Measurements from ENCODE around the gene KRT14. TPM values are rescaled to one million over a fixed set of nuclear protein-coding genes. Genes with fewer than 3 reads are reported as not detected.
"Not testable (repeated sequence)": the region's sequence is repeated elsewhere in the genome, so short reads cannot be mapped to it uniquely, and the experiment has no call there.

KRT14 gene
- total RNA-seq = not detected in 2 replicates
- polyA plus RNA-seq (2012) = not detected

DNA sequence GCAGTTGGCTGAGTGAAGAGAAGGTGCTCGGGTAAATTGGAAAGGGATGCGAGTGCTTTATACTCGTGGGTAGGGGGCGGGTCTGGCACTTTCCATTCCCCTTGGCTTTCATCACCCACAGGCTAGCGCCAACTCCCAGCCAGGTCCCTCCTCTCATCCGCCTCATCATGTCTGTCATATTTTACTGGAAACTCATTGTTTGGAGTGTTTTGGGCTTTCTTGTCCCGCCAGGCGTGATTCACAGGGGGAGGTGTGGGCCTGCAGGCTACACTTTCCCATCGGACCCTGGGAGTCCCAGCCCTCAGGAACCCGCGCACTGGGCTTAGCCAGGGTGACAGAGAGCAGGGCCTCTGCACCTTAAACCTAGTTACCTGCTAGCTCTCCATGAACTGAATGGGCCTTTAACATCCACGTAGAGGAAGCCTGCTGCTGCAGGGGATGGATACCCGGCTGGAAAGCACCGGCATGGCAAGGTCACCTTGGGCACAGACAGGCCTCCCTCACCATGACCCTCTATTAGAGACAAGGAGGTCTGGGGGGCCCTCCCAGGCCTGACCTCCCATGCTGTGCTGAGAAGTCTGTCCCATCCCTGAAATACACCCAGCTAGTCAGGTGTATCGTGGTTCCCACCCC lies at the start of gene KRT14:
Gene KRT14, minus strand, starts transcription at position 33 of the 633 bp plus-strand sequence. CDS start 61 bp downstream, outside the sequence.
- no peak for DNase-seq (ENCODE audit: low read depth)

DNA sequence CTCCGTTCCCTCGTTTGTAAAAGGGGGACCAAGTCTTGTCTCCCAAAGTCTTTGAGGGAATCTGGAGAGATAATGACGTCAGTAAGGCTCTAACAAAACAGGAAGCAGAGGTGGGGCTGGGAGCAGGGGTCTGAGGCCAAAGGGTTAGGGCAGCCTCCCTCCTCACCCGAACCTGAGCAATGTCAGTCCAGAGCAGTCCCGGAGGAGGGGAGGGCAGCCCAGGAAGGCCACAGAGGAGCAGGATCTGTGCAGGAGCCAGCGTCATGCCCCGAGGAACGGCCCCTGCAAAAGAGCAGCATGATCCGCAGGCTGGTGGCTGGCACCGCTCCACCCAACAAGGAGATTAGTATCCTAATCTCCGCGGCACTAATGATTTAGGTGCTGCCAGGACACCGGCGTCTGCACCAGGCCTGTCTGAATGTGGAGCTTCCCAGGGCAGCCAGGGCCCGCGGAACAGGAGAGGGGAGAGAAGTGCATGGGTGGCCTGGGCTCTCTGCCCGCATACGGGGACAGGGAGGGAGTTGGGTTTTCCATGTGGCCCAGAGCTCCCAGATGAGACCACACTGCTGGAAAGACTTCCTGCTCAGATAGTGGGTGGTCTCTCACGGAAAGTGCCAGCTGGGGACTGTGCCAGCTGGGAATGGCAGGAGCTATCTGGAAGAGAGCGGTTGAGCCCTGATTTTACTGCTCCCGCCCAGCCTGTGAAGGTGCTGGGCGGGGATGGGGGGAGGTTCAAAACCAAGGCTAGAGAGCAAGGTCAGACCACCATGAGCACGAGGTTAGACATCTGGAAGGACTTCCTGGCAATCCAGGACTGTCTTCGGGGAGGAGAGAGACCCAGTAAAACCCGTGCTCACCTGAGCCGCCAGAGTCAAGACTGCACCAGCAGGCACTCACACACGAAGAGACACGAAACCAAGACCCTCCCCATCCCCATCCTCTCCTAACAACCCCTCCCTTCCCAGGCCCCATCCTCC lies 48.7 kb upstream of the KRT14 start:
- no peak for DNase-seq (ENCODE audit: low read depth)

DNA sequence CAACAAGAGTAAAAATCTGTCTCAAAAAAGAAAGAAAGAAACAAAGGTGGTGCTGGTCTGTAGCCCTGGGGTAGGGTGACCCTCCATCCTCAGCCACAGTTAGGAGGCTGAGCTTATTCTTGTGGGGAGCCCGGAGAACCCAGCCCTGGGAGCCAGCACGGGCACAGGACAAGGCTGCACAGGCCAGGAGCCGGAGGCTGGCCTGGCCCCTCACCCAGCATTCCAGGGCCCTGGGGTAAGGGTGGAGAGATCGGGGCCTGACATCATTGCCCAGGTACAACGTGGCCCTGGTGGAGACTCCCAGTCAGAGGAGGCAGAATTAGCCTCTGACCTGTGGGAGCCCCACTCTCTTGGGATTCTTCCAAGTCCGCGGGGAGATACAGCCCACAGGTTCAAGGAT lies 47.9 kb upstream of the KRT14 start:
- no peak for DNase-seq (ENCODE audit: low read depth)

DNA sequence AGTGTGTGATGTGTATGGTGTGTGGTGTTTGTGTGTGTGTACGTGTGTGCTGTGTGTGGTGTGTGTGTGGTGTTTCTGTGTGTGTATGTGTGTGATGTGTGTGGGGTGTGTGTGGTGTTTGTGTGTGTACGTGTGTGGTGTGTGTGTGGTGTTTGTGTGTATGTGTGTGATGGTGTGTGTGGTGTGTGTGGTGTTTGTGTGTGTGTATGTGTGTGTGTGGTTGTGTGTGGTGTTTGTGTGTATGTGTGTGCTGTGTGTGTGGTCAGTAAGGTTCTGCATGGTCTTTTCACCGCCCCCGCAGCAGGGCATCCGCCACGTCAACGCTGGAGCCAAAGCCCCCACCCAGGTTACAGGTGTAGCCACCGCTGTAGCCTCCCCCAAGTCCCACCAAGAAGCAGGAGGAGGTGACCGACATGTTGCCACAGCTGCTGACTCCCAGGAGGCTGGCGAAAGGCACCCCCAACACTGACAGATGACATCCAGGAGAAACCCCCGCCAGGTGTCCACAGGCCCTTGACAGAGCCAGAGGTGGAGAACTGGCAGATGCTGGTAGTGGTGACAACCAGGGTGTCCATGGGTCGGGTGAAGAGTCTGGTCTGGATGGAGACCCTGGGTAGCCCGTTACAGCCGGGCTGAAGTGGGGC lies 47.0 kb upstream of the KRT14 start:
- no peak for DNase-seq (ENCODE audit: low read depth)

DNA sequence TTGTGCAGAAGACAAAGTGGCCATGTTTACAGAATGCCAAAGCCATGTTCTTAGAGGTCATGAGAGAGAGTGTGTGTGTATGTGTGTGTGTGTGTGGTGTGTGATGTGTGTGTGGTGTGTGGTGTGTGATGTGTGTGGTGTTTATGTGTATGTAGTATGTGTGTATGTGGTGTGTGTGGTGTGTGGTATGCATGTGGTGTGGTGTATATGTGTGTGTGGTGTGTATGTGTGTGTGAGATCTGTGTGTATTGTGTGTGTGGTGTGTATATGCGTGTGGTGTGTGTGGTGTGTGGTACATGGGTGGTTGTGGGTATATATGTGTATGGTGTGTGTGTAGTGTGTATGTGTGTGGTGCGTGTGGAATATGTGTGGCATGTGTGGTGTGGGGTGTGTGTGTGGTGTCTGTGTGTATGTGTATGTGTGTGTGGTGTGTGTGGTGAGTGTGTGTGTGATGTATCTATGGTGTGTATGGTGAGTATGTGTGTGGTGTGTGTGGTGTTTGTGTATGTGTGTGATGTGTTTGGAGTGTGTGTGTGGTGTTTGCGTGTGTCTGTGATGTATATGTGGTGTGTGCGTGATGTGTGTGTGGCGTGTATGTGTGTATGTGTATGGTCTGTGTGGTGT lies 45.9 kb upstream of the KRT14 start:
- no peak for DNase-seq (ENCODE audit: low read depth)

DNA sequence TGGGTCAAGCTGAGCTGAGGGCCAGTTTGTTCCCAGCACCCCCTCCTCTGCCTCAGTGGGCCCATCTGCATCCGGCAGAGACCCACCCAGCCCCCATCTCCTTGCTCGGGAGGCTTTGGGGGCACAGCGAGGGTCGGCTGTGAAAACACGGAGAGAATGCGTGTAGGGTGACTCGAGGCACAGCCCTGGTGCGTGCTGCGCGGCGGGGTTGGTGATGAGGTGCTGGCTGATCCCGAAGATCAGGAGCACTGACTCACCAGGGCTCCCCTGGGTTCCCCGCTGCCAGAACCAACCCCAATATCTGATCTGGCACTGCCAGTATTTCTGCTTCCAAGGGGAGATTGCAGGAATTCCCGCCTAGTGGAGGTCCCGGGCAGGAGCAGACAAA lies 45.2 kb upstream of the KRT14 start:
- no peak for DNase-seq (ENCODE audit: low read depth)

DNA sequence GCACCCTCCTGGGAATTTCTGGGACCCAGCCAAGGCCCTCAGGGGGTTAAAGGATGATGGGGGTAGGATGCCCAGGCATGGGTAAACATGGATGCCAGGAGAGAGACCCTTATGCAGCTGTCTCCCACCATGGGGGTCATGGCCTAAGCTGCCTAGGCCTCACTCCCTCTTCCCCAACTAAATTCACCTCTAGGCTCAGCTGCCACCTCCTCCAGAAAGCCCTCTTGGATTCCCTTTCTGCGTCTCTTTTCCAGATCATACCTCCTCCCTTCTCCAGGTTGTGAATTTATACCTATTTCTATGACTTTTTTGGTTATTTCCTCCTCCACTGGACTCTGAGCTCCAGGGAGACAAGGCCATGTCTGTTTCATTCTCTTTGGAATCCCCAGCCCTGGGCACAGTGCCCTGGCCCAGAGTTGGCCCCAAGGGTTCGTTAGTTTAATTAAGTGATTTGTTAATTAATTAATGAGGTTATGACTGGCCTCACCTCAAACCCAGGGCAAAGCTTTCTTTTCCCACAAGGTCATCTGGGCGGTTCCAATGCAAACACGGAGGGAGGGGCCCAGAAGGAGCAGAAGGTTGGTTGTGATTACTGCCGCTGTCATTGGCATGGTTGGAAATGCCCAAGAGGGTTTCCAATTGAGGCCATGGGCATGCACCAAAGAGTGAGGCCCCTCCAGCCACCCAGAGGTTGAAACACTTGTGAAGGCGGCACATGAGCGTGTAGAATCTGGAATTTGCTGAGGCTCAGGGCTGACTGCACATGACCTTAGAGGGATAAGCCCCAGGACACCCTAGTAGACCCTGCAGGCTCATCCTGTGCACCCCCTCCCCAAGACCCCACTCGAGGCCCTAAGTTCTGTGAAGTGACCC lies 44.6 kb upstream of the KRT14 start:
- no peak for DNase-seq (ENCODE audit: low read depth)

DNA sequence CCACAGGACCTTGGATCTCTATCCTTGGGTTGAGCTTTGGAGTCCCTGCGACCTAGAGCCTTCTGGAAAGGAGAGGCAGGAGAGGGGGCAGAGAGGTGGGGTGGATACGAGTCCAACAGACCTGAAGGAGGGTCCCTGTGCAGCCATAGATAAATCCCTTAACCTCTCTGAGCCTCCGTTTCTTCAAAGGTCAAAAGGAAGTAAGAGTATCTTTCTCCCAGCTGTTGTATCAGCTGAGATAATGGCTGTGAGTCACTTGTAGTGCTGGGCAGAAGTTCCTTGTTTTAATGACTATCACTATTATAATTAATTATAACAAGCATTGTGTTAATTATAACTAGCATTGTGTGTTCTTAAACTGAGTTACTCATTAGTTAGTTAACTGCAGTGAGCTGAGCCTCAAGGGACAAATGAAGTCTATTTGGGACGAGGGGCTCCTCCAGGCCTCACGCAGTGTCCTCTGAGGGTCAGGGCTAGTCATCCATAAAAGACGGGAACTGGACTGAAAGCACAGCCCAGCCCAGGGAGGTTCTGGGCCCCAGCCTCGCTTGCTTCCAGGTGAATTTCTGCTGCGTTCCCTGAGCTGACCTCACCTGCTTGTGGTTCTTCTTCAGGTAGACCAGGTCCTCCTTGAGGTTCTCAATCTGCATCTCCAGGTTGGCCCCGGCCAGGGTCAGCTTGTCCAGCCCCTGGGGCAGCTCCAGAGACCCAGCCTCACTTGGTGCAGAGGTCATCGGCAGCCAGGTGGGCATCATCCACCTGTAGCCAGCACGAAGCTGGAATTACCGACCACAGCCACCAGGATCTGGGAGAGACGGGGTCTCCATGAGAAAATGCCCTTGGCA lies 43.4 kb upstream of the KRT14 start:
- DNase-seq (ENCODE audit: low read depth) = no peak

DNA sequence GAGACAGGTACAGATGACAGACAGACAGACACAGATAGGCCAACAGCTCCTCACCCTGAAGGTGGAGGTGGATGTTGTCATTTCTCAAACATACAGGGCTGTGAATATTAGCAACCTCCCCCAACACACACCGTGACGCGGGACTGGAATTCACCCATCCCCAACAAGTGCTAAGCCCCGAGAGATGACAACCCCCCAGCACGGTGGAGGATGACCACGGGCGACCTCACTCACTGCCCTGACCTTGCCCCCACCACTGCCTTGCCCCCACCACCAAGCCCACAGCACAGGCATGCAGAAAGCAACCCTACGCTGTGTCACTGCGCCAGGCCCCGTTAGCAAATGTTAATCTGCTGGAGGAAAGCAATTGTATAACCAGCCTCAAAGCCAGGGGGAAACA lies 42.6 kb upstream of the KRT14 start:
- DNase-seq (ENCODE audit: low read depth) = no peak

DNA sequence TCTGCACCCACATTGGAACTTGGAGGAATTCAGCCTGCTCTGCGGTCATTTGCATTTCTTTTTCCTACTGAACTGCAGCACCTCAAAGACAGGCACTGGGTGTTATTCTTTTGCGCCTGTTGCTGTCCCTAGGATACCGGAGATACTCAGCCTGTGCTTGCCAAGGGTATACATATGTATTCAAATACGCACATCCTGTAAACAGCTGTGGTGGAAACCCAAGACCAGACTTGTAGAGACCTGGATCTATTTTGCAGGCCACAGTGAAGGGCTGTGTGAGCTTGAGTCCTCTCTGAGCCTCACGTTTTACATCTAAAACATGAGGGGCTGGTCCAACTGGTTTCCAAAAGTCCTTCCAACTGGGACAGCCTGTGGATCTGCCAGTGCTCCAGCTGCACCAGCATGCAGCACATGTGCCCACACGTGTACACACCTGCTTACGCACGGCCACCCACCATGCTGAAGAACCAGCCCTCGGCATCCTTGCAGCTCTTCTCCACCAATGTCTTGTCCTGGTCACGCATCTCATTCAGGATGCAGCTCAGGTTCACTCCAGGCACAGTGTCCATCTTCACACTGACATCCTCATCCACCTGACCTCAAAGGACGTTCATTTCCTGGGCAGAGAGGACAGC lies 42.0 kb upstream of the KRT14 start:
- DNase-seq (ENCODE audit: low read depth) = not testable (repeated sequence)

DNA sequence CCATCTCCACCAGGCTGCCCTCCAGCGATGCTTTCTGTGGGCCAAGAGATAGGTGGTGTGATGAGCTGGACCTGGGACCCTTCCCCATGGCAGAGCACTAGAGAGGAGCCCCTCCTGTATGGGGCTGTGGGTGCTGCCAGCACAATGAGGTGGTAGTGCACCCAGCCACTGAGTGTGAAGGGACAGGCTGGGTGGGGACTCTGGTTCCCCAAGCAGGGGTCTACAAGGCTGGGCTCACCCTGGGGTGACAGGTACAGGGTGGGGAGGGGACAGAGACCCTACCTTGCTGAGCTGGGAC lies 41.3 kb upstream of the KRT14 start:
- DNase-seq (ENCODE audit: low read depth) = not testable (repeated sequence)

DNA sequence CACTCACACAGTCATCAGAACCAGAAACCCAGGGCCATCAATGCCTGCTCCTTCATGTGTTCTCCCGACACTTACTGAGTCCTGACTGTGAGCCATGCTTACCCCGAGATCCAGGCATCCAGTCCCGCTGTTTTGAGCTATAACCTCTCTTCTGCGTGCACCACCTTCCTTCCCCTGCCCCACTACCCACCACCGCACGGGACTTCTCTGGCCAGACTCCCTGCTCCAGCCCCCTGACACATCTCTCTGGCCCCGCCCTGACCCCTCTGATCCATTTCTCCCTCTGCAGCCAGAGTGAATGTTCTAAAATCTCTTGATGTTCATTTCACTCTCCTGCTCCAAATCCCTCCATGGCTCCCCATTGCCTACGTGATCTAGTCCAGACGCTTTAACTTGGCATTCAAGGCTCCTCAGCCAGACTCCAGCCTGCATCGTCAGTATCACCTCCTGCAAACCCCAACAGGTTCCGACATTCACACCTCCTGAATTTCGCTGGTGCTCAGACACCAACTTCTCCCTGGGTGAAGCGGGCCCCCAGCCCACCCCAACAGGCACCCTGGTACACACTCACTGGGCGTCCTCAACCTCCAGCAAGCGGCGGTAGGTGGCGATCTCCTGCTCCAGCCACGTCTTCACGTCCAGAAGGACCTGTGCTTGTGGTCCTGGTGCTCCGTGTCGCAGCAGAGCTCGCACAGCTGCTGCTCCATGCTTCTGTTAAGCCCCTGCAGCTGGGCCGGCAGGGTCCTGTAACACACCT lies 40.8 kb upstream of the KRT14 start:
- DNase-seq (ENCODE audit: low read depth) = no peak

DNA sequence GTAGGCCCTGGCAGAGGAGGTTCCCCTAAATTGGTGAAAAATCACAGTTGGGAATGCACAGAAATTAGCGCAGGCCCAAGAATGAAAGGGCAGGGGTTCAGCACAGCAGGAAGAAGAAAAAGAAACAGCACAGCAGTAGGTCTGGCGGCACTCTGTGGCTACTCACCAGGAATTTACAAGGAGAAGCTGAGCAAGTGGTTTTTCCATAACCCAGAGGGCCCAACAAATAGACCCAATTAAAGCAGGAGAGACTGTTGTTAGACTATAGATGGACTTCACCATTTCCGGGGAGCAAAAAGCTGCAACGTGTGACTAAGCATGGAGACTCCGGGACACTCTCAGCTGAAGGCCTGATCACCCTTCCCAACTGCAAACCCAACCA lies 40.2 kb upstream of the KRT14 start:
- DNase-seq (ENCODE audit: low read depth) = not testable (repeated sequence)

DNA sequence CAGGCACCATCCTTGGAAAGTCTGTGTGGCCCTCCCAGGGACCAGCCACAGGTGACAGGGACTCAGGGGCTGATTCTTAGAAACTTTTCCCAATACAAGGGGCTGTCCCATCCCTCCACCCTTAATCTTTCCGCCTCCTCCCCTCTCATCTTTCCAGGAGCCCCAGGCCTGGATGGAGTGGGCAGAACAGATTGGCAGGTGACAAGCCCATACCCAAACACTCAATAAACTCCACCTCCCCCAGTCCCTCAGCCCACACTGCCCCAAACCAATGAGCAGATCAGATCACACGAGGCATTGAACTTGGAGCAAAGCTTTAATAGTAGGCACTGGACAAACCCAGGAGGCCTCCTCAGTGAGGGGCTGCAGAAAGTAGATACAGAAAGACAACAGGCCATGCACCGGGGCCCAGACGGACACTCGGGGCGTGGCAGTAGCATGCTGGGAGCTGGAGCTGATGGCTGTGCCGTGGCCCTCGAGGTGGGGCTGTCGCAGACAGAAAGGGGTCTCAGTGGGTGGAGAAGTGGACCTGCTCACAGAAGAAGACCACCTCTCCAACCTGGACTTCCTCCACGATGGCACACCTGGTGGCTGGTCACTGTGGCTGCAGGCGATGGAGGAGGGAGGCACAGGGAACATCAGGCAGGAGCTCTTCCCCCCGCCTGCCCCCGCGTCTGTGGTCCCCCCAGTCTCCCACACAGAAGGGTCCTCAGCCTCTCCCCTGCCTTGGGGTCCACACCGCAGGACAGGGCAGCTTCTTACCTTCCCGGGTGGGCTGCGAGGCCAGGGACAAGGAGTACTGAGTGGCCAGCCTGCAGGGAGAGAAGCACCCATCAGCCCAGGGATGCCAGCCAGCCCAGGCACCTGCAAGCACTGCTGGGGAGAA lies 39.6 kb upstream of the KRT14 start:
- not testable (repeated sequence) for DNase-seq (ENCODE audit: low read depth)

DNA sequence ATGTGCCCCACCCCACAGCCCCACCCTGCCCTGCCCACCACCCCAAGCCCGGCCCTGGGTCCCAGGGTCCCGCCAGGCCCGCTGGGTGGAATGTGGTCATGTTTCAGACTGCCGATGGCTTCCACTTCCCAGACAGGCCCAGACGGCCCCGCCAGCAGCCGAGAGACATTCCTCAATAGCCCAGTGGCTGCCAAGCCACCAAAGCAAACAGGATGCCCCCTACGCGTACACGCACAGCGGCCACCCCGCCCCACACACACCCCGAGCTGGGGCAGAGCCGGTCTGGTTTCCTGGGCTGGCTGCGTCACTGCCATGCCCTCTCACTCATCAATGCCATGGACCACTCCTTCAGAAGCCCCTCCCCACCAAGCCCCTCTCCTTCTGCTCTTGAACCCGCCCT lies 38.9 kb upstream of the KRT14 start:
- DNase-seq (ENCODE audit: low read depth) = no peak

DNA sequence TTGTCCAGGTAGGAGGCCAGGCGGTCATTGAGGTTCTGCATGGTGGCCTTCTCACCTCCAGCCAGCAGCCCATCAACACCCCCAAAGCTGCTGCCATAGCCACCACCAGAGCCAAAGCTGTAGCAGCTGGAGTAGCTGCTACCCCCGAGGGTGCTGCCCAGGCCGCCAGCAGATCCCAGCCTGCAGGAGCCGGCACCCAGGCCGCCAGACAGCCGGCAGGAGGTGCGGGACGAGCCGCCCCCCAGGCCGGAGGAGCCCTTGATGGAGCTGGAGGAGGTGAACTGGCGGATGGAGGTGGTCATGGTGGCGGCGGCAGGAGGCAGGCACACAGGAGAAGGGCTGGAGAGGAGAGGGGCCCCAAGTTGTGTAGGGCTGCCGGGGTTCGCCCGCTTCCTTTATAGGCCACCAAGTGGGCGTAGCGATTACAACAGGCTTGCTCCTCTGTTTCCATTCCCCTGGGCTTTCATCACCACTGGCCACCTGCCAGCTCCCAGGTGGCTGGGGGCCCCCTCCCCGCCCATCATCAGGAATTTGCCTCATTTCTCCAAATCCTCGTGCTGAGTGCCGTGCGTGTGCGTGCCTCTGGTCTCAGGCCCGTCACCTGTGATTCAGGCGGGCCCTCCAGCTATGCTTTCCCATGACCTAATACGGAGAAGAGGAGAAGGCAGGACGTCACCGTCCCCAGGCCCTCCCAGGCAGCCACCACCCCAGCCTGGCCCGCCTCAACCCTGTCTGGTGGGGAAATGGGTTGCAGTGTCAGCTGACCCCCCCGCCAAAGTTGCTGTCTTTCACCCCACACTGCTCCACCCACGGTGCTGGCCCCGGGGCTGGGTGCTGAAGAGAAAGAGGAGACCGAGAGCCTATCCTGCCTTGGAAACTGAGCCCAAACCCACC lies 37.8 kb upstream of the KRT14 start, which contains the start of gene KRT17:
Gene KRT17, minus strand, starts transcription at position 368 of the 894 bp plus-strand sequence. Its CDS starts 66 bp downstream, at position 302.
- no peak for DNase-seq (ENCODE audit: low read depth)
